ENCODE data around the gene PER2.
"Not testable (repeated sequence)": the region's sequence is repeated elsewhere in the genome, so short reads cannot be mapped to it uniquely, and the experiment has no call there.

GRCh38 chr2:238273433-238273832 lies 15.0 kb downstream of the PER2 start:
- not testable (repeated sequence) for TF ChIP-seq ZNF140 (tag by site-specific recombination; IDR thresholded peaks at IDR 0.05); CTCF (tag by site-specific recombination; IDR thresholded peaks at IDR 0.05); ZNF473 (tag by site-specific recombination; IDR thresholded peaks at IDR 0.05); ZNF274 (IDR thresholded peaks at IDR 0.05; ENCODE audit: low read length); ZNF274 (tag by site-specific recombination; IDR thresholded peaks at IDR 0.05; ENCODE audit: borderline replicate concordance); ZNF121 (tag by site-specific recombination; IDR thresholded peaks at IDR 0.05); GLI2 (tag by site-specific recombination; IDR thresholded peaks at IDR 0.05; ENCODE audit: borderline replicate concordance, low read depth); REST (tag by site-specific recombination; IDR thresholded peaks at IDR 0.05); SP2 (tag by site-specific recombination; IDR thresholded peaks at IDR 0.05); ZBTB7A (tag by site-specific recombination; IDR thresholded peaks at IDR 0.05; ENCODE audit: low read depth); ZNF391 (tag by site-specific recombination; IDR thresholded peaks at IDR 0.05; ENCODE audit: borderline replicate concordance, low read depth)

Data from HEK293 (cell line).